Stimulated activated CD4-positive, alpha-beta T cell treated with anti-CD3 and anti-CD28 coated beads, Interleukin-1b, Interleukin-23, amount 100 ng/mL, for 48 hours (primary cell): ENCODE data around the gene SDR42E2.
"Not testable (repeated sequence)": the region's sequence is repeated elsewhere in the genome, so short reads cannot be mapped to it uniquely, and the experiment has no call there.

Experiments used
- DNase-seq: peaks from one replicate; pipeline ENCODE4 v3.0.0-alpha.2; 2020

The SDR42E2 gene

DNA sequence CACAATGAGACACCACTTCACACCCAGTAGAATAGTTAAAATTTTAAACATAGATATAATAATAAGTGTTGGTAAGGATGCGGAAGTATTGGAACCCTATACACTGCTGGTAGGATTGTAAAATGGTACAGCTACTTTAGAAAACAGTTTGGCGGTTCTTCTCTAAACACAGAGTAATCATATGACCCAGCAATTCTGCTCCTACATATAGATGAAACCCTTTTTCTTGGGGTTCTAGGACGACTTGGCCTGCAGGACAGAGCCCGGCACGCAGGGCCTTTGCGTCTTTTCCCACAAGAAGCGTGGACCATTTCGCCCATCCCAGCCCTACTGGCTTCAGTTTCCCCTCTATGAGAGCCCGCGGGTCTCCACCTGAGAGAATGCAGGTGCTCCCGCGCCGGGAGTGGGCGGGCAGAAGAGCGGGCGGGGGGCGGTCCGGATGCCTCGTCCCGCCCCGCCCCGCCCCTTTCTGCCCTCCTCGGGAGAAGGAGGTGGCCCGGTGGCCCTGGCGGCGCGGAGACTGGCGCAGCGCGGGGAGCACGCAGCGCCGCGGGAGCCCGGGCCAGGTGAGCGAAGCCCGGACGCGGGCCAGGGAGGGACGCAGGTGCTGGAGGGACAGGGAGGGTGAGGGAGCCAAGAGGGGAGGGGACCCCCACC is at the start of gene SDR42E2:
Gene SDR42E2, plus strand, starts transcription at position 508 of the 657 bp plus-strand sequence. CDS start 3,077 bp downstream, outside the sequence.
- DNase-seq = peak; percentile 9

DNA sequence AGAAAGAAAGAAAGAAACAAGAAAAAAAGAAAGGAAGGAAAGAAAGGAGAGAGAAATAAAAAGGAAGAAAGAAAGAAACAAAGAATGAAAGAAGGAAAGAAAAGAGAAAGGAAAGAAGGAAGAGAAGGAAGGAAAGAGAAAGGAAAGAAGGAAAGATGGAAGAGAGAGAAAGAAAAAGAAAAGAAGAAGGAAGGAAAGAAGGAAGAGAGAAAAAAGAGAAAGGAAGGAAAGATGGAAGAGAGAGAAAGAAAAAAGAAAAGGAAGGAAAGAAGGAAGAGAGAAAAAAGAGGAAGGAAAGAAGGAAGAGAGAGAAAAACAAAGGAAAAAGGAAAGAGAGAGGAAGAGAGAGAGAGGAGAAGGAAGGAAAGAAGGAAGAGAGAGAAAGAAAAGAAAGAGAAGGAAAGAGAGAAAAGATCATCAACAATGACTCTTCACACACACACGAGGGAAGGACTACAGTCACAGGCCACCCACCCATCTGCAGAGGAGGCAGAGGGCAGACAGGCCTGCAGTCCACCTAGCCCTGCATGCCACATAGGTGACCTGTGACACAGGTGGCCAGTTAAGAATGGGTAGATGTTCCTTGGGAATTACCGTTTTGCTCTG is 46.1 kb upstream of the SDR42E2 start:
- no peak for DNase-seq

DNA sequence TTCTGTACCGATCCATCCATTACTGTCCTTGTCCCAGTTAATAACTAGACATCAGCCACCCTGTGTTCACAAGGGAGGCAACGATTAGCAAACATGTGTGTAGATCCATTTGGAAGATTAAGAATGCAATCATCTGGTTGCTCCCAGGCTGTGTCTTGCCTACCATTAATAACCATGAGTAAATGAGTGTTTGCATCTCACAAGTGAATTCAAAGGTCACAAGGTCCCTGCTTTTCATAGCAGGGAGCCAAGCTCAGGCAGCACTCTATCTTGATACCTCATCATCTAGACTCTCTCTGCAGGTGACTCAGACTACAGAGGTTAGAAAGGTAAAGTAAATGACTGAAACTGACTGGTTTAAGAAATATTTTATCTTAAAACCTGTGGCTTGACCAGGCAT is 44.7 kb upstream of the SDR42E2 start:
- no peak for DNase-seq

DNA sequence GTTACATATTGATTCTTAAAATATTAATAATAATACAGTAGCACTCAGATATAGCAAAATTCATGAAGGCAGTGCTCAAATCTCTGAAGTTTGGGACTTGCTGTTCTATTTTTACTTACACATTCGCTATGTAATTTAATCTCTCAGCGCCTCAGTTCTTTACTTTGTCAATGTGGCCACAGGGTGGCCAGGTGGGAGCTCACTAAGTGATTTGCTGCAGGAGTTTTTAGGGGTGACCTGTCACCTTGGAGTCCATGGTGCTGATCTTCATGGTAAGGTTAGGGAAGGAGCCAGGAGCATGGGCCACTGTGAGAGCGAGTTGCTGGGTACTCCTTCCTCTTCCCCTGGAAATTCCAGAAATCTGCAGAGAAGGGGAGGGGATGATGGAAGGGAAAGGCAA is 41.9 kb upstream of the SDR42E2 start:
- no peak for DNase-seq

DNA sequence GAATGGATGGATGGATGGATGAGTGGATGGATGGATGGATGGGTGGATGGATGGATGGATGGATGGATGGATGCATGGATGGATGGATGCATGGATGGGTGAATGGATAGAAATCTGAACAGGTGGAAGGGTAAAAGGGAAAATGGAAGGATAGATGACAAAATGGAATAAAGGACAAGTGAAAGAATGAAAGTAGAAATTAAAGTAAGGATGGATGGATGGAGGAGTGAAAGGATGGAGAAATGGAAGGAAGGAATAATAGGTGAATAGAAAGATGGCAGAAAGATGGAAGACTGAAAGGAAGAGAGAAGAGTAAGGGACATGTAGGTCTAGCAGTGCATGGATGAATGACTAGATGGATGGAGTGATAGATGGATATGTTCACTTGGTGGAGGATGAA is 40.1 kb upstream of the SDR42E2 start:
- DNase-seq = no peak

DNA sequence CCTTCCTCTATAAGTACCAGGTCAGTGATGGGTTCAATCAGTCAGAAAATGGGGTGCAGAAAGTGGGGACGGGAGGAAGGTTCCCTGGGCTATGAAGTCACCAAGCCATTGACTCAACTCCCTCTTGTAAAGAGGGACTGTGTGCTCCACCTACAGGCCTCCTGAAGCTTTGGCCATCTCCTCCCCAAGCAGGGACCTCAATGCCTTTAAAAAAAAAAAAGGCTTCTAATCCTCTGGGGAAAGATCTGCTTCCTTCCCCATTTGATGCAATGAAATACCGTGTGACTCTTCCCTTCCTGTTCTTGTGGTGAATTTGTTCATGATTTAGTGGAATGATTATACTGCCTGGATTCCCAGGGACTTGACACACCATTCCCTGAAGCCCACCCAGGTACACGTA is 39.2 kb upstream of the SDR42E2 start:
- DNase-seq = no peak

DNA sequence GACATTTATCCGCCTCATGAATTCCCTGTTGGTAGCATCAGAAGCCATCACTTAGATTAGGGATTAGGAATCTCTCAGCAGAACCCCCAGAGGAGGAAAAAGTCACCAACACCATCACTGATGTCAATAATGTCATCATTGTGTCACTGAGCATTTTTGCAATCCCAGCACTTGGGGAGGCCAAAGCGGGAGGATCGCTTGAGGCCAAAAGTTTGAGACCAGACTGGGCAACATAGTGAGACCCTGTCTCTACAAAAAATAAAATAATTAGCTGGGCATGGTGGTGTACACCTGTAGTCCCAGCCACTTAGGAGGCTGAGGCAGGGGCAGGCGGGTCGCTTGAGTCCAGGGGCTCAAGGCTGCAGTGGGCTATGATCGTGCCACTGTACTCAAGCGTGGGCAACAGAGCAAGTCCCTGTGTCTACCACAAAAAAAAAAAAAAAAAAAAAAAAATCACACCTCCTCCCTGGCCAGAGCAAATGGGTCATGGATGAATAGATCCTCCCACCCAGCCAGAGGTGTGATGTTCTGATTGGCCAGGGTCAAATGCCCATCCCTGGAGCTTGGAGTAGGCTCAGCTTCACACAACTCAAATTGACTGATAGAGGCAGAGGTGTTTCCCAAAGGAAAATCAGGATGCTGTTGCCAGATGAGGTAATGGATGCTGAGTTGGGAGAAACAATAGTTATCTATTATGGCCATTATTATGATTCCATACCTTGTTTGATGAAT is 38.4 kb upstream of the SDR42E2 start:
- no peak for DNase-seq

DNA sequence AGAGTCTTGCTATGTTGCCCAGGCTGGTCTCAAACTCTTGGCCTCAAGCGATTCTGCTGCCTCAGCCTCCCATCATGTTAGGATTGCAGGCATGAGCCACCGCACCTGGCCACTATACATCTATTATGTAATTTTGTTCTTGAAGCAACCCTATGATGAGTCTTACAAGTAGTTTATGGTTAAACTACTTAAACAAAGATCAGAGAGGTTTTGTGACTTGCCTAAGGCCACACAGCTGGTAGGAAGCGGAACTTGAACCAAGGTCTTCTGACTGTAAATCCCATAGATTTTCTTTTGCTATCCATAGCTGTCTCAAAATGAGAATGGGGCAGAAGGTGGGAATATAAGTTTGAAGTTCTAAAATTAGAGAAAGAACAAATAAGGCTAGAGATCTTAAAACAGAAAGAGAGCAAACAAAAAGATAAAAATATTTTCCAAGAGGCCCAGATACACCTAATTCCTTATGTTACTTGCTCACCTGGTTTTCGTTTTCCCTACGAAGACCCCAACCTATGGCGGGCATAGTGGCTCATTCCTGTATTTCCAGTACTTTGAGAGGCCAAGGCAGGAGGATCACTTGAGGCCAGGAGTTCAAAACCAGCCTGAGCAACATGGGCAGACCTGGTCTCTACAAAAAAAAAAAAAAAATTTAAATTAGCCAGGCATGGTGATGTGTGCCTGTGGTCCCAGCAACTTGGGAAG is 37.6 kb upstream of the SDR42E2 start:
- no peak for DNase-seq

DNA sequence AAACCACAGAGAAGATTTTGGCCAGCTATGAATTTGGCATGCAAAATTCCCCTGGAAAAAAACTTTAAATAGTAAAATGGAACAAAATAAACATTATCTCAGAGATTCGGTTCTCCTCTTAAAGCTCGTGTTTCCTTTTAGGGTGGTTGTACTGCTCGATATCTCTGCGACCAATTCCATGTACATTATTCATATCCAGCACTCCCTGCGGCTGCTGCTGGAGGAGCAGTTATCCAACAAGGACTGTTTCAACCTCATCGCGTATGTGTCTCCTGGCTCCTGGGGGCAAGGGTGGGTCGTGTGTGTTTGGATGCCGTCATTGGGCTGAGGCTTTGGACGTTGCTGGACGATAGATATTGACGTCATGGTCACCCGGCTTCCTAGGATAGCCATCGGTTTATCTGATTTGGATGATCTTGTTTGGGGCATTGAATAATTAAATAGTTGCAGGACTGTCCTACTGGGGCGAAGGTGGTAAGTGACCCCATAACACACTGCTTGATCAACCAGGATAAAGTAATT is 36.2 kb upstream of the SDR42E2 start:
- DNase-seq = no peak

DNA sequence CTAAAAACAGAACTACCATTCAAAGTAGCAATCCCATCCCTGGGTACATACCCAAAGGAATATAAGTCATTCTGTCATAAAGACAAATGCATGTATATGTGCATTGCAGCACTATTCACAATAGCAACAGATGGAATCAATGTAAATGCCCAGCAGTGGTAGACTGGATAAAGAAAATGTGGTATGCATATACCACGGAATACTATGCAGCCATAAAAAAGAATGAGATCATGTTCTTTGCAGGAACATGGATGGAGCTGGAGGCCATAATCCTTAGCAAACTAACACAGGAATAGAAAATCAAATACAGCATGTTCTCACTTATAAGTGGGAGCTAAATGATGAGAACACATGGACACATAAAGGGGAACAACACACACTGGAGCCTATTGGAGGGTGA is 33.8 kb upstream of the SDR42E2 start:
- DNase-seq = not testable (repeated sequence)

DNA sequence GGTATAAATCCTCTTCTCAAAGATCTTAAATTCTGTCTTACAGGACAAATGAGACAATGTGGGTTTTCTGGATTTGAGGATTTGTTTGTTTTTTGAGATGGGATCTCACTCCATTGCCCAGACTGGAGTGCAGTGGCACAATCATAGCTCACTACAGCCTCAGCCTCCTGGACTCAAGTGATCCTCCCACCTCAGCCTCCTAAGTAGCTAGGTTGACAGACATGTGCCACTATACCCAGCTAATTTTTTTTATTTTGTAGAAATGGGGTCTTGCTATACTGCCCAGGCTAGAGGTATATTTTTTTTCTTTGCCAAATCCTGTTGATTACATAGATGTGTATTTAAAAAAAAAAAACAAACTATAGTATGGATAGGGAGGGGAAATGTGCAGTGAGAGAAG is 31.8 kb upstream of the SDR42E2 start:
- DNase-seq = no peak

DNA sequence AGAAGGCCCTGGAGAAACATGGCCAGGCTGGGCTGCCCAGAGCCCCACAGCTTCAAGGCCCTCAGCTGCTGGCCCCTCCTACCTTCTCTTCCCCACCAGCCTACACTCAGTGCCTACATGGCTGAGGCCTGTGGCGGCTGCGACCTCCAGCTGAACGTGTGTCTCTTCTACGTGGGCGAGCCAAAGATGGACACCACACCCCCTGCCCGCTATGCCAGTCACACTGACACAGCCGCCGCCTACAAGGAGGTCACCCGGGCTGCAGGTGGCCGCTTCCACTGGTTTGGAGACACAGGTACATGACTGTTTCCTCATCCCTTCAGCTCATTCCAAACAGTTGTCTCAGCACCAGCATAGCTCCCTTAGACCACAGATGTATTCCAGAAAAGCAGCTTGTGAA is 29.5 kb upstream of the SDR42E2 start:
- no peak for DNase-seq

DNA sequence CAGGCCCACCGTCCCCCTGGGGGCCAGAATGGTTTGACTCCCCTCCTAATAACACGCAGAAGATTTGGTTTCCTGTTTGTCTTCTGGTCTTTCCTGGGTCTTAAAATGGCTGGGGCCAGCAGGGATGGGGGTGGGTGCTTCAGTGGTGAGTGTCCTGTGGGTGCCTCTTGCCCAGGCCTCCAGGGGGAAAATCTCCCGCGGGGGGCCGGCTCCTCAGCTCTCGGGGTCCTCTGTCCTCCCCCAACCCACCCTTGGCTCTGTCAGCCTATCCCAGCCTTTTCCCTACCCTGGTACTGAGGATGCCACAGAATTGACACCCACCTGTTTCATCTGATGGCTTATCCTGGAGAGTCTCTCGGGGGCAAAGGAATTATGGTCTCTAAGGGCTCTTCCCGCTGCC is 23.8 kb upstream of the SDR42E2 start:
- no peak for DNase-seq

DNA sequence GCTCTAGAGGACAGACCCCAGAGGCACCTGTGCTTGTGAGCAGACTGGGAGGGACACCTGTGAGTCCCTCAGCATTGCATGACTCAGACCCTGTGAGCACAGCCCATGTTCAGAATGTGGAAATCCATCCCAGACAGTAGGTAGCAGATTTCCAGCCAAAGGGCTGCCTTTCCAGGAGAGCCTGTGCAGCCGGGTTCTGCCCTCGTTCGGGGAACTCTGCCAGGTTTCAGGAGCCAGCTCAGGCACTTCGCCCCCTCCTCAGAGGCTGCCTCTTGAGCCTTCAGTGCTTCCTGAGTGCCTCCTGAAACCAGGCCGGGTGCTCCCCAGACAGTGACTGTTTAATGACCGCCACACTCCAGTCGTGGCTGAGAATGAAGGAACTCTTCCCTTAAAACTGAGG is 23.3 kb upstream of the SDR42E2 start:
- no peak for DNase-seq

DNA sequence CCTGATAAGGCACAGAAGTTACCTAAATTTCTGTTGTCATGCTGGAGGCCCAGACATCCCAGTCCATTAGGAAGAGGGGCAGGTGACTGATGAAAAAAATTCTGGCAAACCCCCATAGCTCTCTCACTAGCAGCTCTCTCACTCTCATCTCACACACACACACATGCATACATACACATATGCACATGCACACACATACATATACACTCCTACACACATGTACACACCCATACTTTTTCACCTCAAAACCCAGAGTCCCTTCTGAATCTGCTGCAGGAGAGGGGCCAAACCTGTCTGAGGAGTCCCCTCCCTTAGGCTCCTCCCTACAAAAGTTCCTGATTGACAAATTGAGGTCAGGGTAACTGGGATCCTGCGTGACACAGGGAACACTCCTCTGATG is 22.6 kb upstream of the SDR42E2 start:
- DNase-seq = no peak

DNA sequence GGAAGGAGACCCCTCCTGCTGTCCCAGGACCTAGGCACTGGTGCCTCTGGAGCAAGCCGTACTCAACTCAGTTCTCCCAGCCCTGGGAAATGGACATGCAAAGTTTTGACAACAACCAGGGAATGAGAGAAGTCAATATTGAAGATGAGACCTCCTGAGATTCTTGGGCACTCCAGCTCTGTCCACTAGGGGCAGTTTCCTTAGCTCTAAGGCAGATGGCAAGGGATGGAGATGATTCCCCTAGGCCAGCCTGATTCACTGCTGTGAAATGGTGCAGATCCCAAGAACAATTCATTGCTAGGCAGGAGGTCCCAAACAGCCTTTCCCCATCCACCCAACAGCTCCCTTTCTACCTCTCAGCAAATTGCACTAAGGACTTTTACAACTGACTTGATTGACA is 20.5 kb upstream of the SDR42E2 start:
- DNase-seq = no peak

DNA sequence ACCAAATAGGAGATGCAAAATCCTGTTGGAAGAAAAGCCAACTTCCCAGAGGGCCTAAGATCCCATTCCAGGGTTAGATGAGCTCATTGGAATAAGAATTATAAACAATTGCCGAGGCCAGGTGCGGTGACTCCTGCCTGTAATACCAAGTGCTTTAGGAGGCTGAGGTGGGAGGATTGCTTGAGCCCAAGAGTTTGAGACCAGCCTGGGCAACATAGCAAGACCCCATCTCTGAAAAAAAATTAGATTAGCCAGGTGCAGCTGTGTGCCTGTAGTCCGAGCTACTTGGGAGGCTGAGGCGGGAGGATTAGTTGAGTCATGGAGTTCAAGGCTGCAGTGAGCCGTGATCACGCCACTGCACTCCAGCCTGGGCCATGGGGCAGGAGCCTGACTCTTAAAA is 17.8 kb upstream of the SDR42E2 start:
- no peak for DNase-seq

DNA sequence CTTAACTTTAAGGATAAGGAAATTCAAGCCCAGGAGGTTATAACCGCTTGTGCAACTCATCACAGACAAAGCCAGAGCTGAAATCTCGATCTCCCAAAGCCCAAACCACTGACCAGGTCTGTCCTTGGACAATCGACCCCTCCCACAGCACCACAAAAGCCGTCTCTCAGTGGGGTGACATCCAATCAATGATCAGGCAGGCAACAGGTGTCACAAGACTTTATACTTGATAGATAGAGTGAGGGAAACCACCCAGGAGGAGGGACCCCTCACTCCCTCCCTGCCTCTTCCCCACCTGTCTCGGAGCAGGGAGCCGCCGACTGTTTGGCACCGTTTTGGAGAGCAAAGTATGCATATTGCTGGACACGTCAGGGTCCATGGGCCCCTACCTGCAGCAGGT is 14.5 kb upstream of the SDR42E2 start:
- DNase-seq = no peak

DNA sequence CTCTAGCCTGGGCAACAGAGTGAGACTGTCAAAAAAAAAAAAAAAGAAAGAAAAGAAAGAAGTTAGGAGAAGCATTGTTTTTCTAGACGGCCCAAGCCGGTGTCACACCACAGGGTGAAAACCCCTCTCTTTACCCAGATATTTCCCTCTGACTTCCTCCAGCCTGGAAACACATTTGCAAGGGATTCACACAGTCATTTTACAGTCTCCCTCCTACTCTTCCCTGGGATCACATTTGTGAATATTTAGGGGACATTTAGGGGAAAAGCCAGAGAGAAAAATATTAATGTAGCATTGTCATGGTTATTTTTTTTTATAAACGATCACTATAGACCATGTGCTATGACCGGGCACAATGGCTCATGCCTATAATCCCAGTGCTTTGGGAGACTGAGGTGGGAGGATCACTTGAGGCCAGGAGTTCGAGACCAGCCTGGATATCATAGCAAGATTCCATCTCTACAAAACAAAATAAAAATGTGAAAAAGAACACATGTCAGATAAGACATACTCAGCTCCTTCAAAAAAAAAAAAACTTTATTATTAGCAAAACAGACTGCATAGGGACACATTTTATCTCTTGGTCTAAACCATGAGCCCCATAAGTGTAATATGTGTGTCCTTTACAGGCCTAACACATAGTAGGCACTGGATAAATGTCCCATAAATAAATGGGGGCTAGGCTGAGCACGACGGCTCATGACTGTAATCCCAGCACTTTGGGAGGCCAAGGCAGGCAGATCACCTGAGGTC is 10.9 kb upstream of the SDR42E2 start:
- no peak for DNase-seq

DNA sequence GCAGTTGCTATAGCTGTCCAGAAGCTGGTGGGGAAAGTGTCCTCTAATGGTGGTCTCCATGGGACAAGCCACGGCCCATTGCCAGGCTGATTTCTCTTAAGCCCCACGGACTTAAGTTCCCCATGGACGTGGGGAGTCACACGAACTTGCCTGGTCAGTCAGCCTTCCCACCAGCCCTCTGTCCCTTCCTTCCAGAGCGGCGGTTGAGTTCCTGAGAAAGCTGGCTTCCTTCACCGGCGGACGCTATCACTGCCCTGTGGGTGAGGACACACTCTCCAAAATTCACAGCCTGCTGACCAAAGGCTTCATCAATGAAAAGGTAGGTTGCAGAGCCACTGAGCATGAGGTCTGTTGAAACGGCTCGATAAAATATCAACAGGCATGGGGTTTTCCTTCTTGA is 10.0 kb upstream of the SDR42E2 start:
- no peak for DNase-seq

DNA sequence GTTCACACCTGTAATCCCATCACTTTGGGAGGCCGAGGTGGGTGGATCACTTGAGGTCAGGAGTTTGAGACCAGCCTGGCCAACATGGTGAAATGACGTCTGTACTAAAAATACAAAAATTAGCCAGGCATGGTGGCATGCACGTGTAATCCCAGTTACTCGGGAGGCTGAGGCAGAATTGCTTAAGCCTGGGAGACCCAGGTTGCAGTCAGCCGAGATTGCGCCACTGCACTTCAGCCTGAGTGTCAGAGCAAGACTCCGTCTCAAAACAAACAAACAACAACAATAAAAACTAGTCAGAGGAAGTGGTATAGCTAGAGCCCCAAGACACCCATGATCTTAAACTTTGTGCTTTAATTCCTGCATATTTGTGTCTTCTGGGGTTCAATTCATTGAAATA is 9.2 kb upstream of the SDR42E2 start:
- not testable (repeated sequence) for DNase-seq

DNA sequence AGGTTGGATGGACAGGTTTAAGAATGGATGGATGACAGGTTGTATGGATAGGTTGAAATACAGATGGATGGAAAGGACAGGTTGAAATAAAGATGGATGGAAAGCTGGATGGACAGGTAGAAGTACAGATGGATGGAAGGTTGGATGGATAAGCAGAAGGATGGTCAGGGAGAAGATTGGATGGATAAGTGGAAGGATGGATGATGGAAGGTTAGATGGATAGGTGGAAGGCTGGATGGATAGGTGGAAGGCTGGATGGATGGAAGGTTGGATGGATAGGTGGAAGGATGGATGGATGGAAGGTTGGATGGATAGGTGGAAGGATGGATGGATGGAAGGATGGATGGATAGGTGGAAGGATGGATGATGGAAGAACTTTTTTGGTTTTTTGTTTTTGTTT is 905 bp upstream of the SDR42E2 start:
- no peak for DNase-seq

DNA sequence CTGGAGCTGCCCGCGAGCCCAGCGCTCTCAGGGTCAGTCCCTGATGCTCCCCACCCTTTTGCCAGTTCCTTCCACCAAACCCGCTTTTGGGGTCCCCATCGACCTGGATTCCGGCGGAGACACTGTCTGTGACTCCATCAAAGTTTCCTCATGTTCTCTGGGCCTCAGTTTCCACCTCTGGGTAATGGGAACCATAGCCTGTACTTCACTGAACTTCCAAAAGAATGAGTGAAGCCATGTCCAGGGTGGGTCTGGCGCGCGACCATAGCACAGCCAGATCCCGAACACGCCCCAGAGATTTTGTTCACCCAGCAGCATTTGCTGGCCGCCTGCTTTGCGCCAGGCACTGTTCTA is 327 bp downstream of the SDR42E2 start:
- no peak for DNase-seq
